SK-N-SH (cell line): ENCODE data around the gene RIMOC1. TPM values are rescaled to one million over a fixed set of nuclear protein-coding genes. Genes with fewer than 3 reads are reported as not detected.

Source experiments
- CTCF ChIA-PET: fragments of 300-600, 350-600 bp; formaldehyde crosslinking; extraction: SDS; loops from one replicate; lab custom pipeline; 2021; lab: Yijun Ruan, JAX
- POLR2A ChIA-PET: fragments of 350-600 bp; sonication (Branson Sonifier 250); formaldehyde crosslinking; extraction: SDS; loops from one replicate; lab custom pipeline; 2020; ENCODE audit warnings: antibody characterized with exemption, inconsistent platforms; lab: Yijun Ruan, JAX
- DNase-seq: peaks from one replicate; pipeline ENCODE4 v3.0.0; 2012
- H2AFZ ChIP-seq: fragments of 200-600 bp; sonication (generic); 2 replicates; pipeline ENCODE4 v1.8.1; 2016; ENCODE audit warnings: antibody characterized with exemption, mild to moderate bottlenecking, low read depth
- H3F3A ChIP-seq: fragments of 200-600 bp; sonication (generic); replicated peaks from 2 replicates; pipeline ENCODE3; 2016; ENCODE audit warnings: antibody characterized with exemption, mild to moderate bottlenecking; ENCODE audit not compliant: insufficient read depth
- H3K27ac ChIP-seq, 2 experiments: fragments of 200-500 bp in 1 of 2; fragments of 200-600 bp in 1 of 2; sonication (Bioruptor generic) in 1 of 2; sonication (generic), shearing (Covaris generic) in 1 of 2; 2 replicates each; pipeline versions ENCODE4 v1.5.1 to v1.6.1; 2014 to 2016; ENCODE audit warnings: low read depth in 2 of 2, inconsistent platforms in 1 of 2, low read length in 1 of 2, mild to moderate bottlenecking in 1 of 2, mixed read lengths in 1 of 2
- H3K27me3 ChIP-seq: fragments of 200-600 bp; sonication (generic), shearing (Covaris generic); 2 replicates; pipeline ENCODE4 v1.6.1; 2016; ENCODE audit warnings: mixed run types; ENCODE audit not compliant: insufficient read depth
- H3K36me3 ChIP-seq, 2 experiments: fragments of 200-500 bp in 1 of 2; fragments of 200-600 bp in 1 of 2; sonication (Bioruptor generic) in 1 of 2; sonication (generic) in 1 of 2; replicated peaks in 1 of 2; 2 replicates each; pipeline versions ENCODE3 to v1.5.1; 2014 to 2016; ENCODE audit warnings: low read length in 1 of 2, mild to moderate bottlenecking in 1 of 2; ENCODE audit not compliant: insufficient read depth in 2 of 2, control insufficient read depth in 1 of 2
- H3K4me1 ChIP-seq, 2 experiments: fragments of 200-500 bp in 1 of 2; fragments of 200-600 bp in 1 of 2; sonication (Bioruptor generic) in 1 of 2; sonication (generic), shearing (Covaris generic) in 1 of 2; 2 replicates each; pipeline versions ENCODE4 v1.5.1 to v1.6.1; 2014 to 2016; ENCODE audit warnings: low read depth in 1 of 2, low read length in 1 of 2, mixed run types in 1 of 2; ENCODE audit not compliant: insufficient read depth in 2 of 2, control insufficient read depth in 1 of 2
- H3K4me2 ChIP-seq: fragments of 200-600 bp; sonication (generic), shearing (Covaris generic); 2 replicates; pipeline ENCODE4 v1.6.1; 2017; ENCODE audit warnings: mixed run types
- H3K4me3 ChIP-seq, 2 experiments: fragments of 200-500 bp in 1 of 2; fragments of 200-600 bp in 1 of 2; sonication (Bioruptor generic) in 1 of 2; sonication (generic), shearing (Covaris generic) in 1 of 2; 2 replicates each; pipeline versions ENCODE4 v1.5.1 to v1.8.1; 2014 to 2016; ENCODE audit warnings: low read depth in 2 of 2, inconsistent platforms in 1 of 2, low read length in 1 of 2, mild to moderate bottlenecking in 1 of 2, mixed read lengths in 1 of 2, moderate library complexity in 1 of 2
- H3K79me2 ChIP-seq: fragments of 200-600 bp; sonication (generic); 2 replicates; pipeline ENCODE4 v1.8.1; 2017; ENCODE audit warnings: mild to moderate bottlenecking; ENCODE audit not compliant: insufficient read depth
- H3K9ac ChIP-seq: fragments of 200-600 bp; sonication (generic); 2 replicates; pipeline ENCODE4 v1.6.1; 2017; ENCODE audit warnings: mixed run types
- H3K9me2 ChIP-seq: fragments of 200-600 bp; sonication (generic); 2 replicates; pipeline ENCODE4 v1.6.1; 2017; ENCODE audit warnings: mixed run types
- H3K9me3 ChIP-seq: fragments of 200-600 bp; sonication (generic); 2 replicates; pipeline ENCODE4 v1.6.1; 2017; ENCODE audit warnings: mixed run types, mild to moderate bottlenecking, moderate library complexity
- H4K20me1 ChIP-seq: fragments of 200-600 bp; sonication (generic); 2 replicates; pipeline ENCODE4 v1.6.1; 2017; ENCODE audit warnings: mild to moderate bottlenecking, mixed run types; ENCODE audit not compliant: insufficient read depth
- ELF1 ChIP-seq: IDR thresholded peaks from 2 replicates; pipeline ENCODE4 v1.4.0; 2012
- FOSL2 ChIP-seq: IDR thresholded peaks from 2 replicates; pipeline ENCODE4 v1.4.0; 2012; ENCODE audit warnings: low read depth, mild to moderate bottlenecking, moderate library complexity, borderline replicate concordance
- FOXJ3 ChIP-seq: sonication (generic); formaldehyde crosslinking; IDR thresholded peaks from 2 replicates; pipeline ENCODE4 v1.5.1; 2020; ENCODE audit warnings: mild to moderate bottlenecking, missing genetic modification reagents
- GABPA ChIP-seq: IDR thresholded peaks from 2 replicates; pipeline ENCODE4 v1.4.0; 2012; ENCODE audit warnings: low read depth, mild to moderate bottlenecking
- GATA2 ChIP-seq: sonication (generic); formaldehyde crosslinking; IDR thresholded peaks from 2 replicates; pipeline ENCODE4 v1.5.0; 2020; ENCODE audit warnings: mild to moderate bottlenecking, missing genetic modification reagents
- IRF3 ChIP-seq: fragments of 150-350 bp; IDR thresholded peaks from 2 replicates; pipeline ENCODE4 v1.6.1; 2016; ENCODE audit warnings: mild to moderate bottlenecking, low read depth, low read length
- JUND ChIP-seq: IDR thresholded peaks from 2 replicates; pipeline ENCODE4 v1.4.0; 2012
- MEF2A ChIP-seq: IDR thresholded peaks from 2 replicates; pipeline ENCODE4 v1.4.0; 2012; ENCODE audit warnings: low read depth, borderline replicate concordance
- NFIC ChIP-seq: IDR thresholded peaks from 2 replicates; pipeline ENCODE4 v1.4.0; 2012; ENCODE audit warnings: borderline replicate concordance
- NRF1 ChIP-seq: IDR thresholded peaks from 2 replicates; pipeline ENCODE4 v1.6.1; 2012; ENCODE audit warnings: low read depth, mild to moderate bottlenecking, low read length
- RAD21 ChIP-seq: IDR thresholded peaks from 2 replicates; pipeline ENCODE4 v1.6.1; 2012; ENCODE audit warnings: mild to moderate bottlenecking, low read length
- RCOR1 ChIP-seq: fragments of 150-350 bp; IDR thresholded peaks from 2 replicates; pipeline ENCODE4 v1.6.1; 2017; ENCODE audit warnings: antibody characterized with exemption, low read length
- RXRA ChIP-seq: IDR thresholded peaks from 2 replicates; pipeline ENCODE4 v1.4.0; 2012; ENCODE audit warnings: low read depth, mild to moderate bottlenecking, borderline replicate concordance
- TAF1 ChIP-seq: IDR thresholded peaks from 2 replicates; pipeline ENCODE4 v1.6.1; 2012; ENCODE audit warnings: low read depth, mild to moderate bottlenecking, low read length, moderate library complexity, borderline replicate concordance
- TCF12 ChIP-seq: IDR thresholded peaks from 2 replicates; pipeline ENCODE4 v1.4.0; 2012
- TEAD4 ChIP-seq: IDR thresholded peaks from 2 replicates; pipeline ENCODE4 v1.4.0; 2012; ENCODE audit warnings: mild to moderate bottlenecking, borderline replicate concordance; ENCODE audit not compliant: insufficient read depth
- USF1 ChIP-seq: IDR thresholded peaks from 2 replicates; pipeline ENCODE4 v1.4.0; 2012; ENCODE audit warnings: low read depth, borderline replicate concordance
- YY1 ChIP-seq: IDR thresholded peaks from 2 replicates; pipeline ENCODE4 v1.4.0; 2012; ENCODE audit warnings: low read depth, mild to moderate bottlenecking
- ZBTB33 ChIP-seq: IDR thresholded peaks from 2 replicates; pipeline ENCODE4 v1.4.0; 2012; ENCODE audit warnings: low read depth, borderline replicate concordance
- WGBS: methylation state at CpG from one replicate; pipeline ENCODE4 v1.1.6; 2017; ENCODE audit warnings: low lambda C conversion rate; 5-methylcytosine and 5-hydroxymethylcytosine counted together
- polyA plus RNA-seq, 3 experiments: library from polyadenylated mRNA; depleted of rRNA; stranded (reverse); fragments of >200 nt; gene quantifications; 2 replicates each; pipeline ENCODE4 v1.2.3, GENCODE V29; 2012
- TF ChIP-seq, protein P1 (sequence below): IDR thresholded peaks from 2 replicates; pipeline ENCODE4; 2012
- TF ChIP-seq, protein P2 (sequence below): IDR thresholded peaks from 2 replicates; pipeline ENCODE4 v1.4.0; 2012; ENCODE audit warnings: low read depth
- TF ChIP-seq, protein P3 (sequence below): fragments of 150-350 bp; IDR thresholded peaks from 2 replicates; pipeline ENCODE4 v1.6.1; 2017; ENCODE audit warnings: antibody characterized with exemption, low read length, low read depth, borderline replicate concordance

Gene RIMOC1
- polyA plus RNA-seq, 1 of the 3 experiments (the other 2 are of a cell fraction): 6.5 TPM

- peaks cover 71 to 73% of the 10 kb centered on the region in 2 experiments for H3K36me3 ChIP-seq
- POLR2A ChIA-PET: no interaction called here
- peak; percentile 41; the same call in 1 of the 2 replicates for TF ChIP-seq MEF2A
- no peak for TF ChIP-seq FOXJ3 (CRISPR knock-in tag)
- no peak for TF ChIP-seq TEAD4
- TF ChIP-seq FOSL2: peak; percentile 16; the same call in 1 of the 2 replicates
- no peak overlapping the region for H2AFZ ChIP-seq
- WGBS: 93% methylated on average over 4 of the region's 4 CpGs
- H3K27me3 ChIP-seq: no peaks in the 10 kb centered on the region
- H3K4me2 ChIP-seq: no peak overlapping the region
- no peaks in the 10 kb centered on the region for H4K20me1 ChIP-seq
- peaks cover 8 to 10% of the 10 kb centered on the region in 2 experiments for H3K4me1 ChIP-seq
- CTCF ChIA-PET: no interaction called here
- H3K79me2 ChIP-seq: peaks cover 28% of the 10 kb centered on the region
- peaks cover 14% of the 10 kb centered on the region for H3F3A ChIP-seq
- DNase-seq: no peak
- no peaks in the 10 kb centered on the region for H3K9me2 ChIP-seq
- H3K9ac ChIP-seq: no peak overlapping the region
- no peak overlapping the region for H3K4me3 ChIP-seq
- no peaks in the 10 kb centered on the region for H3K9me3 ChIP-seq
- peak overlapping the region in 1 of 2 experiments; percentile 50; a peak in 2 of 4 replicates for H3K27ac ChIP-seq
Observed at GRCh38 chr5:41908374-41909079, 4.4 kb downstream of the RIMOC1 start.

- no peak for DNase-seq
- ChIA-PET CTCF (no interaction called here), POLR2A (no interaction called here)
- Histone ChIP-seq H3K4me1 (no peaks in the 10 kb centered on the region), H3K27me3 (no peaks in the 10 kb centered on the region), H3K36me3 (peaks cover 65 to 85% of the 10 kb centered on the region in 2 experiments), H3K4me2 (no peak overlapping the region), H2AFZ (no peak overlapping the region), H4K20me1 (no peaks in the 10 kb centered on the region), H3K9ac (no peak overlapping the region), H3K27ac (no peak overlapping the region), H3F3A (peaks cover 9% of the 10 kb centered on the region), H3K4me3 (no peak overlapping the region), H3K9me3 (no peaks in the 10 kb centered on the region), H3K79me2 (no peaks in the 10 kb centered on the region), H3K9me2 (no peaks in the 10 kb centered on the region)
- WGBS: 96% methylated on average over 2 of the region's 2 CpGs
- TF ChIP-seq JUND: no peak
- TF ChIP-seq, protein P1, sequence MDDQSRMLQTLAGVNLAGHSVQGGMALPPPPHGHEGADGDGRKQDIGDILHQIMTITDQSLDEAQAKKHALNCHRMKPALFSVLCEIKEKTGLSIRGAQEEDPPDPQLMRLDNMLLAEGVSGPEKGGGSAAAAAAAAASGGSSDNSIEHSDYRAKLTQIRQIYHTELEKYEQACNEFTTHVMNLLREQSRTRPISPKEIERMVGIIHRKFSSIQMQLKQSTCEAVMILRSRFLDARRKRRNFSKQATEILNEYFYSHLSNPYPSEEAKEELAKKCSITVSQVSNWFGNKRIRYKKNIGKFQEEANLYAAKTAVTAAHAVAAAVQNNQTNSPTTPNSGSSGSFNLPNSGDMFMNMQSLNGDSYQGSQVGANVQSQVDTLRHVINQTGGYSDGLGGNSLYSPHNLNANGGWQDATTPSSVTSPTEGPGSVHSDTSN: no peak
- TF ChIP-seq GATA2 (CRISPR knock-in tag): no peak
- no peak for TF ChIP-seq YY1
- no peak for TF ChIP-seq RCOR1
- TF ChIP-seq, protein P2, sequence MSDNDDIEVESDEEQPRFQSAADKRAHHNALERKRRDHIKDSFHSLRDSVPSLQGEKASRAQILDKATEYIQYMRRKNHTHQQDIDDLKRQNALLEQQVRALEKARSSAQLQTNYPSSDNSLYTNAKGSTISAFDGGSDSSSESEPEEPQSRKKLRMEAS: no peak
- no peak for TF ChIP-seq IRF3
- no peak for TF ChIP-seq GABPA
- no peak for TF ChIP-seq ELF1
- TF ChIP-seq ZBTB33: no peak
- no peak for TF ChIP-seq USF1
- no peak for TF ChIP-seq NRF1
- no peak for TF ChIP-seq MEF2A
- no peak for TF ChIP-seq TAF1
- TF ChIP-seq, protein P3, sequence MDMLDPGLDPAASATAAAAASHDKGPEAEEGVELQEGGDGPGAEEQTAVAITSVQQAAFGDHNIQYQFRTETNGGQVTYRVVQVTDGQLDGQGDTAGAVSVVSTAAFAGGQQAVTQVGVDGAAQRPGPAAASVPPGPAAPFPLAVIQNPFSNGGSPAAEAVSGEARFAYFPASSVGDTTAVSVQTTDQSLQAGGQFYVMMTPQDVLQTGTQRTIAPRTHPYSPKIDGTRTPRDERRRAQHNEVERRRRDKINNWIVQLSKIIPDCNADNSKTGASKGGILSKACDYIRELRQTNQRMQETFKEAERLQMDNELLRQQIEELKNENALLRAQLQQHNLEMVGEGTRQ: no peak
- TF ChIP-seq NFIC: no peak
- no peak for TF ChIP-seq RXRA
- no peak for TF ChIP-seq RAD21
- TF ChIP-seq TCF12: no peak
Observed at GRCh38 chr5:41918105-41918504, 14.0 kb downstream of the RIMOC1 start.
